ENCODE results near the gene SKI.

GRCh38 chr1:2284932-2285331 is 56.8 kb downstream of the SKI start:
- TF ChIP-seq CTCF (IDR thresholded peaks at IDR 0.05; ENCODE audit: borderline replicate concordance, extremely low read depth, low read length, poor library complexity, severe bottlenecking) (no peak), EZH2 (IDR thresholded peaks at IDR 0.05; ENCODE audit: borderline replicate concordance, low read depth, low read length, severe bottlenecking) (no peak)
